Esophagus muscularis mucosa (tissue), 3 donors: ENCODE measurements around the gene TMCC1.

ENCODE experiments used
- CTCF ChIP-seq, 3 experiments: fragments of 200-600 bp in 2 of 3; fragments of 450-650 bp in 1 of 3; sonication (generic) in 2 of 3; IDR thresholded peaks; one replicate each; pipeline ENCODE4 v1.5.1; 2017 to 2019; ENCODE audit warnings: antibody characterized with exemption in 3 of 3, mild to moderate bottlenecking in 2 of 3, moderate library complexity in 1 of 3
- POLR2A ChIP-seq: fragments of 450-650 bp; IDR thresholded peaks from one replicate; pipeline ENCODE4 v1.6.1; 2017; ENCODE audit warnings: antibody characterized with exemption, moderate library complexity, mild to moderate bottlenecking, low read depth
- POLR2AphosphoS5 ChIP-seq, 2 donors: sonication (generic); formaldehyde crosslinking; IDR thresholded peaks; one replicate each; pipeline ENCODE4 v1.6.1; 2017; ENCODE audit warnings: antibody characterized with exemption in 2 of 2

GRCh38 chr3:129770604-129771003 is 122.9 kb downstream of the TMCC1 start:
- no peak for TF ChIP-seq CTCF (IDR thresholded peaks at IDR 0.05)
- no peak for TF ChIP-seq POLR2A
- TF ChIP-seq POLR2AphosphoS5 (IDR thresholded peaks at IDR 0.05) = no peak
